Measurements from ENCODE around the gene LRRC43.

LRRC43 gene

GRCh38 chr12:122182887-122183587 is at the start of gene LRRC43:
LRRC43 (plus strand) TSS chr12:122183123; CDS start chr12:122183145, 22 bp downstream.
- DNase-seq (ENCODE audit: extremely low read depth, insufficient read length): peak; percentile 49
- no peaks in the 10 kb centered on the region; the same call in none of the 2 replicates for H3K27me3 ChIP-seq (replicated peaks; ENCODE audit: control insufficient read depth, insufficient read depth, low read length)
- H3K4me3 ChIP-seq (replicated peaks; ENCODE audit: low read depth, low read length): peak within 1 kb of the TSS; percentile 51
- no peak for TF ChIP-seq CTCF (IDR thresholded peaks at IDR 0.05; ENCODE audit: insufficient read depth, low read length, poor library complexity, severe bottlenecking)
- H3K36me3 ChIP-seq (ENCODE audit: control insufficient read depth, insufficient read depth, low read length): no peaks in the 10 kb centered on the region

- H3K27me3 ChIP-seq (replicated peaks; ENCODE audit: control insufficient read depth, insufficient read depth, low read length): no peaks in the 10 kb centered on the region
- no peak for DNase-seq (ENCODE audit: extremely low read depth, insufficient read length)
- no peak overlapping the region for H3K4me3 ChIP-seq (replicated peaks; ENCODE audit: low read depth, low read length)
- TF ChIP-seq CTCF (IDR thresholded peaks at IDR 0.05; ENCODE audit: insufficient read depth, low read length, poor library complexity, severe bottlenecking): no peak
- H3K36me3 ChIP-seq (ENCODE audit: control insufficient read depth, insufficient read depth, low read length): peaks cover 7% of the 10 kb centered on the region
These were observed 49.6 kb upstream of the LRRC43 start for GRCh38 chr12:122133192-122133950.

- Histone ChIP-seq H3K4me3 (replicated peaks; ENCODE audit: low read depth, low read length) (no peak overlapping the region), H3K27me3 (replicated peaks; ENCODE audit: control insufficient read depth, insufficient read depth, low read length) (no peaks in the 10 kb centered on the region), H3K36me3 (ENCODE audit: control insufficient read depth, insufficient read depth, low read length) (peaks cover 3% of the 10 kb centered on the region)
- DNase-seq (ENCODE audit: extremely low read depth, insufficient read length): no peak
- no peak for TF ChIP-seq CTCF (IDR thresholded peaks at IDR 0.05; ENCODE audit: insufficient read depth, low read length, poor library complexity, severe bottlenecking)
These were observed 47.4 kb upstream of the LRRC43 start for GRCh38 chr12:122135437-122136031.

- no peaks in the 10 kb centered on the region for H3K27me3 ChIP-seq (replicated peaks; ENCODE audit: control insufficient read depth, insufficient read depth, low read length)
- no peak for TF ChIP-seq CTCF (IDR thresholded peaks at IDR 0.05; ENCODE audit: insufficient read depth, low read length, poor library complexity, severe bottlenecking)
- H3K4me3 ChIP-seq (replicated peaks; ENCODE audit: low read depth, low read length): no peak overlapping the region
- DNase-seq (ENCODE audit: extremely low read depth, insufficient read length): no peak
- H3K36me3 ChIP-seq (ENCODE audit: control insufficient read depth, insufficient read depth, low read length): peaks cover 3% of the 10 kb centered on the region
These were observed 45.7 kb upstream of the LRRC43 start for GRCh38 chr12:122137229-122137628.

GRCh38 chr12:122137681-122138080 is 45.2 kb upstream of the LRRC43 start:
- H3K36me3 ChIP-seq (ENCODE audit: control insufficient read depth, insufficient read depth, low read length): peaks cover 3% of the 10 kb centered on the region
- no peak for DNase-seq (ENCODE audit: extremely low read depth, insufficient read length)
- no peaks in the 10 kb centered on the region for H3K27me3 ChIP-seq (replicated peaks; ENCODE audit: control insufficient read depth, insufficient read depth, low read length)
- no peak for TF ChIP-seq CTCF (IDR thresholded peaks at IDR 0.05; ENCODE audit: insufficient read depth, low read length, poor library complexity, severe bottlenecking)
- H3K4me3 ChIP-seq (replicated peaks; ENCODE audit: low read depth, low read length): no peak overlapping the region

Measured in GM06990 (cell line).